Measurements from ENCODE around the gene POLE.

- TF ChIP-seq YY1 (tag by site-specific recombination; IDR thresholded peaks at IDR 0.05) (no peak), PRDM10 (tag by site-specific recombination; IDR thresholded peaks at IDR 0.05) (no peak), ZNF660 (tag by site-specific recombination; IDR thresholded peaks at IDR 0.05) (no peak), PBX3 (CRISPR knock-in tag; IDR thresholded peaks at IDR 0.05) (no peak), ZNF202 (tag by site-specific recombination; IDR thresholded peaks at IDR 0.05; ENCODE audit: borderline replicate concordance) (no peak), ZNF23 (tag by site-specific recombination; IDR thresholded peaks at IDR 0.05; ENCODE audit: borderline replicate concordance) (no peak)
Measured at GRCh38 chr12:132629330-132629729, 57.8 kb downstream of the POLE start.

All from HEK293 (cell line).